GM19467 (cell line): ENCODE results near the gene CEP57L1.
A peak's percentile ranks its signal among the peaks of the same experiment; 100 is the strongest.

Source experiments
- ATAC-seq: cut with Tn5 transposase; IDR thresholded peaks from one replicate; pipeline ENCODE4 v1.9.1; 2021; ENCODE audit warnings: mild to moderate bottlenecking, moderate library complexity; ENCODE audit not compliant: unreplicated experiment

The CEP57L1 gene

DNA sequence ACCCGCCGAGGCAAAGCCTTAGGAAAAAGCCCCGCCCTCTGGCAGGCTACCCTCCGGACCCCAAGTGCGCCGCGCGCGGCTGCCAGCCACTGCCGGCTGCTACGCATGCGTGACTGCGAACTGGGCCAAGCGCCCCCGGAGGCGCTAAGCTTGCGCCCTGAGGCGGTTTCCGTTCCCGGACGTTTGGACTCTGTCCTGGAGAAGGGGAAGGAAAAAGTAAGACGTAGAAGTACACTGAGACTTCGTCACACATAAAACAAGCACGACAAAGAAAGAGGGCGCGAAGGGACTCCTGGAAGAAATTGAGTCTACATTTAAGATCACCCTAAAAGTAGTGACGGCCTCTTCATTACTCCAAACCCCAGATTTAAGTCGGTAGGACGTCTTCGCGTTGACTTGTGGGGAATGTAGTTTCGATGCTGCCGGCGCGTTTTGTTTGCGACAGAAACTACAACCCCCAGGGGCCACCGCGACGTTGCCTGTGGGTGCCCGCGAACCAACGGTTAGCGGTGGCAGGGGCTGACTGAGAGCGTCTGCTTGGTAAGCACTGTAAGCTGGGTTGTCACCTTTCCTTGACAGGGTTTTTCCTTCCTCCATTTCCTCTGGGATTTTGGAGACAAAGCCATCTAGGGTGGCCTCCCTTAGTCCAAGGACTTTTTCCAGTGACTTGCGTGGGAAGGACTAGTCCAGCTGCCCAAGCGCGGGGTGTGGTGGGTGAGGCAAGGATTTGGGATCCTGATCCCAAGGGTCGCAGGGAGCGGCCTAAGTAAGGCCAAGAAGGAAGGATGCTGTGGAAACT, at the start of gene CEP57L1:
CEP57L1 (plus strand) TSS at position 472 of the 799 bp plus-strand sequence. CDS start 49,715 bp downstream, outside the sequence.
- peak; percentile 71 for ATAC-seq

DNA sequence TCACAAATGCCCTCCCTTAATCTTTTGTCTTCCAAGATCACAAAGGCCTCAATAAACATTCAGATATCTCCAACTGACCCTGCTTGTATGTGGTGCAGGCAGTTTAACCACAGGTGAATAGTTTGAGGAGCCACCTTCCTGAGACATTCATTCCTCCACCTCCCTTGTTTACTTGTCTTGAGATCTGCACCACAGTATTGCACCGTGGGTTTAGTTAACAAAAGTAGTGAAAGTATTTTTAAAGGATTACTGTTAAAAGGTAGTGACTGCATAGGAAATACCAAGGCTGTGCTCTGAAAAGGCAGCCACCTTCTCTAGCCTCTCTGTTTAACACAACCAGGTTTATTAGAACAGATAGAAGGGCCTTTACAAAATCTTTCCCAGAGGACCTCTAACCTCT, 47.1 kb upstream of the CEP57L1 start:
- ATAC-seq, result no peak

DNA sequence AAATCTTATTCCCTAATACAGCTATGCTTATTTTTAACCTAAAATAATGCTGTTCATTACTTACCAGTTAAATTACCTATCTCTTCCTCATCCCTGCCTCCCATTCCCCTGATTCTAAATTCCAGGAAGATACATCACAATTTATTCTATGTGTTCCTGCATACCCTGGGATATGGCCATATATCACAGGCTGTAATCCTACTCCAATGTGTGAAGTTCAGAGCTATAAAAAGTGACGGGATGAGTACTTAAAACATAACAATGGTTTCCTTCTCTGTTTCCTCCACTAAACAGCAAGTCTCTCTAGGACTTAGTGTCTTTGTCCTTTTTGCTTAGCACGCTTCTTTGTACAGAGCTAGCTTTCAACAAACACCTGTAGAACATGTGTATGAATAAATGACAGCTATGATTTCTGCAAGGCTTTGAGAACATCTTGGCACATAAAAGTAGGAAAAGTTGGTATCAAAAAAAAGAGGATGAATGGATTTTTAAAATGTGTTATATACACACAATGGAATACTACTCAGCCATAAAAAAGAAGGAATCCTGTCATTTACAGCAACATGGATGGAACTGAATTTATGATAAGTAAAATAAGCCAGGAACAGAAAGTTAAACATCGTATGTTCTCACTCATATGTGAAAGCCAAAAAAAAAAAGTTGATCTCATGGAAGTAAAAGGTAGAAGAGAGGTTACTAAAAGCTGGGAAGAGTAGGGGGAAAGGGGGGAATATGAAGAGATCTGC, 46.5 kb upstream of the CEP57L1 start:
- ATAC-seq, result no peak

DNA sequence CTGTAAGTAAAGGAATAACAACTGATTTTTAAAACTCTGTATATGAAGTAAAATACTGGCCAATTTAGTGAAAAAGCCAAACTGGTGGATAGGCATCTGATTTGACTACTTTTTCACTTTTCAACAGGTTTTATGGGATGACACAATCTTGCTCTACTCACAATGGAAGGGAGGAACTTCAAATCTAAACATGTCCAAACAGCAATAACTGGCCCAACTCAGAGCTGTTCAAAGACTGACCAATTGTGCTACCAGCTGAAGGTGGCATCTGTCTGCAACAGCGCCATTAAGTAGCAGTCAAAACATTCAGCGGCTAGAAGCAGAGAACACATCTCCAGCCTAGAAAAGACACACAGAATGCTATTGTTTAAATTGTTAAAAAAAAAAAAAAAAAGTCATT, 45.3 kb upstream of the CEP57L1 start:
- no peak for ATAC-seq

DNA sequence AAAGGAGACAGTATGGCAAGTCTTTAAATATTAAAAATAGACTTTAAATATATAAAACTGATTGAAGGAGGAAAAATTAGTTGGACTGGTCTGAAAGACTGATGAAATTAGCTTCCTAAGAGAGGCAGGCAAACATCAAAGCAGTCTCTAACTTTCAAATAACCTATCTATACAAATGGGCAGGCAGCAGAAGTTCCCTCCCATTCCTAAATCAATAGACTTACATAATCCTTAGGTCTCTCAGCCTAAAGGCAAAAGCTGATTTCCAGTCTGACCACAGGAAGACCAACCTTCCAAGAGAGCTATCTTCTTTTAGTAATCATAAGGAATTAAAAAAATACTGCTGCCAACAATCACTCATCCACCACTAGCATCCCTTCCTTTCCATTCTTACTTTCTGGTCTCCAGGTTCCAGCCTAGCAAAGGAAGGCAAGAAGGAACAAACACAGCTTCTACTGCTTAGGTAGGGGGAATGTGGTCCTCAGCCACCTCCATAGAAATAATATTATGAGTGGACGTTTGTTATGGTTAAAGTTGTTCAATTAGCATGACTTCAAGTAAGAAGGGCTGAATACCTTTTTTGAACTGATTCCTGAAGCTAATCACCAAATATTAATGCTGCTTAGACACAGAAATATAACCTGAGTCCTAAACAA, 44.7 kb upstream of the CEP57L1 start:
- no peak for ATAC-seq

DNA sequence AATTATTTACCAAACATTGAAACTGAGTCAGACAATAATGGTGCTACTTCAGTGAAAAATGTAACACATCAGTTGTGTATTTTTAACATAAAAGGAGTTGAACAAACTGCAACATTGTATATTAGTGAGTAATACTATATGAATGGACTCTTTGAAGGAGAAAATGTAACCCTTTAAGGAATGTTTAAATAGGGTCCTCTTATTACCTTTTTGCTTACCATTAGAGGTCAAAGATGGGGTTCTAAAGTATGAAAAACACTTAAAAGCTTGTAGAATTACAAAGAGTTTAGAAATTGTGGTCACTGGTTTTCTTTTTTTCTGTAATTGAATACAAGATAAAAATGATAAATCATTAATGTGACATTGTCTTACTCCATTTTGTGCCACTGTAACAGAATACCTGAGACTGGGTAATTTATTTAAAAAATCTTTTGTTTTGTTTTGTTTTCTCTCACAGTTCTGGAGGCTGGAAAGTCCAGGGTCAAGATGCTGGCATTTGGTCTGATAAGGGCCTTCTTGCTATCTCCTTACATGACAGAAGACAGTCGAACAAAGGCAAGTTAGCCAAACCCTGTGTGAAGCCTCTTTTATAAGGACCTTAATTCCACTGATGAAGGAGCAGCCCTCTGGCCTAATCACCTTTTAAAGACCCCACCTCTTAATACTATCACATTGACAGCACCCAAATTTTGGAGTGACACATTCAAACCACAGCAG, 43.8 kb upstream of the CEP57L1 start:
- ATAC-seq, result no peak

DNA sequence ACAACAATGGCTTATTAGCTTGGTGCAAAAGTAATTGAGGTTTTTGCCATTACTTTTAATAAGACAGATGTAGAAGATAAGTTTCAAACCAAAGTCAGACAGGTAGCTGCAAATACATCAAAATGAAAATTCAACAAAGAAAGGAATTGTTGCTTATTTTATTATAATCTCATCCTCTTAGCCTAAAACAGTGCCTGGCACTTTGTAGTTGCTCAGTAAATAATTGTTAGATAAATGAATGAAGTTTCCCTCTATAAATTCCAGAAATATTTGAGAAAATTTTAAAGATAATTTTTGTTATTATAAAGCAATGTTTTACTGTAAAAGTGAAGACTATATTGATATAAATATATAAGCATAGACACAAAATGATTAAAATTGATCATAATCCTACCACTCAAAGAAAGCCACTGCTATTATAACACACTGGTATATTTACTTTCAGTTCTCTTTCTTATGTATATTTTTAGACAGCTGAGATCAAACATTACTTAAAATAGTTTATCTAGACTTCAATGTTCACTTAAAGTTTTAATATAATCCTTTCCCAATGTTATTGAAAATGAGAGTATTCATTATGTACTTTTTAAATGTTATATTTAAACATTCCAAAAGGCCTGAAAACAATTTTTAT, 43.2 kb upstream of the CEP57L1 start:
- no peak for ATAC-seq

DNA sequence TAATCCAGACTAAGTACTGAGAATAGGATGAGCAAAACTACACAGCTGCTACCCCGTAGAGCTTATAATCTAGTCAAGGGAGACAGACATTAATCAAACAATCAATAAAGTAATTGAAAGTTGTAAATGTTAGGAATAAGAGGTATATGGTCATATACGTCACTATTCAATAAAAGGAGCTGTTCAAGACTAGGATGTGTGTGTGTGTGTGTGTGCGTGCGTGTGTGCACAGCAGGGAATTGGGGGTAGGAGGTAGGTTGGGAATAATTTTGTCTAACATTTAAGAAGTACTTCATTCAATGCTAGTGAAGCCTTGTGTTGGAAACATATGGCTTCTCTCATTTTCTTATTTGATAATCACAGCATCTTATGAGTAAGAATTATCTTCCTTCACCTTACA, 42.5 kb upstream of the CEP57L1 start:
- ATAC-seq, result no peak

DNA sequence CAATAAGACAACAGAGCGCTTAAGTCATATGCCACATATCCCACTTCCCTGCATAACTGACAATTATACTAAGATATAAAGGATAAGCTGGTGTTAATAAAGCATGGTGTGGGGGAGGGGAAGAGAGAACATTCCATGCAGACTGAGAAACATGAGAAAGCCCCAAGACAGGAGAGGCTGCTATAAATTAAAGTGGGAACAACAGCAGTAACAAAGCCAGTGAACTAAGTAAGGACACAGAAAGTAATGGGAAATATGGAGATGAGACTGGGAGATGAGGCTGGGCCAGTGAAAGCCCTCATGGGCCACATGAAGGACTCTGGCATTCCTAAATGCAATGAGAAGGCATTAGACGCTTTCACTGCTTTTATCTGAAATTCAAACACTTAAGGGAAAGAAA, 42.0 kb upstream of the CEP57L1 start:
- no peak for ATAC-seq

DNA sequence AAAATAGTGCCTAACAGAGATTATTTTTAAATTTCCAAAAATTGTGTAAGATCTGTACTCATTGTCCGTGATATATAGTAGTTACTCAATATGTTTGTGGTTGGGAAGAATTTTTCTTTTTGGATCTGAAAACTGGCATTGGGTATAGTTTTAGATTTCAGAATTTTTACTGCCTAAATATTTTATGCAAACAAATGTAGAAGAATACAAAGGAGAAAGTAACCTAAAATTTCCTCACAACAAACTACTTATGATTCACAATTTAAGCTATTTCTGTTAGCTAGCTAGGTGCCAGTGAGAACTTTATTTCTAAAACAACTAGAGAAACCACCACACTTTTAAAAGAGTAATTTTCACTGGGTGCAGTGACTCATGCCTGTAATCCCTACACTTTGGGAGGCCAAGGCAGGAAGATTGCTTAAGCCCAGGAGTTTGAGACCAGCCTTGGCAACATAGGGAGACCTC, 39.5 kb upstream of the CEP57L1 start:
- no peak for ATAC-seq

DNA sequence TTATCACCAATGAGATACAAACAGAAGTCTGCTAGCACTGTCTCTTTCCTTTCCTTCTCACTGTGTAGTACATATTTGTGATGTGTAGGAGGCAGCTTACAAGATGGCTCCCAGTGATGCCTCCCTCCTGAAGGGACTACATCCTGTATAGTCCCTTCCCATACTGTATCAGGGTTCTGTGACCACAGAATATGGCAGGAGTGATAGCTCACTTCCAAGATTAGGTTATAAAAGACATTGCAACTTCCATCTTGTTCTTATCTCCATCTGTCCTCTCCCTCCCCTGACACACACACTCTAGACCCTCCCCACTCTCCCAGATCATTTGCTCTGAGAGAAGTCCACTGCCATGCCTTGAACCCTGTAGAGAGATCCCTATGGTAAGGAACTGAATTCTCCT, 38.6 kb upstream of the CEP57L1 start:
- no peak for ATAC-seq

DNA sequence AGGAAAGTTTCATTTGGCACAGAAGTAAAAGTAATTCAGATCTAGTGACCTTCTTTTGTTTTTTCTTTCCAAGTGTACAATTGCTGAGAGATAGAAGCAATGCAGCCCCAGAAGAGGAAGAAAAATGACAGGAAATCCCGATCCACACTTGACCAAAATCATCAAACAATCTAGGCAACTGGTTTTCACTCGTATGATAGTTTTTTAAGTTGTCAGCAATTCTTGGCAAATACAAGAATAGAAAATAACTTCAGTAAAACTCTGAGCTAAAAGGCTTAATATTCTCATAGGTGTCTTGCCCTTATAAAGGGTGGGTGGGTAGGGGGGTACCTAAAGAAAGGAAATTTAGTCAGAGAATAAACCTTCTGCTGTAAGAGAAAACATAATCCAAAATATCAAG, 36.7 kb upstream of the CEP57L1 start:
- ATAC-seq, result no peak

DNA sequence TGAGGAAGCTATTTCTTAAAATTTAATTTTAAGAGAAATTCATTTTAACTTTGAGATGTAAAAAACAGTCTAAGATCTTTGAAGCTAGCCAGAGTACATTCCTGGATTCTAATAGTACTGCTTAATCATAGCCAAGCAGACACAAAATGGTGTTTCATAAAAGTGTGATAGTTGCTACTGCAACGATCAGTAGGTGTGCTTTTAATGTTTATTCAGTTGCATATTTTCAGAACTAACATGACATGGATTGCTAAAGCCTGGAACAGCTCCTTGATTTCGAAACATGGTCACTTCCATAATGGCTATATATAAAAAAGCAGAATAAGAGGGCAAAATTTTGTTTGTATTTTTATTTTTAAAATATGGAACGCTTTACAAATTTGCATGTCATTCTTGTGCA, 36.2 kb upstream of the CEP57L1 start:
- ATAC-seq, result no peak

DNA sequence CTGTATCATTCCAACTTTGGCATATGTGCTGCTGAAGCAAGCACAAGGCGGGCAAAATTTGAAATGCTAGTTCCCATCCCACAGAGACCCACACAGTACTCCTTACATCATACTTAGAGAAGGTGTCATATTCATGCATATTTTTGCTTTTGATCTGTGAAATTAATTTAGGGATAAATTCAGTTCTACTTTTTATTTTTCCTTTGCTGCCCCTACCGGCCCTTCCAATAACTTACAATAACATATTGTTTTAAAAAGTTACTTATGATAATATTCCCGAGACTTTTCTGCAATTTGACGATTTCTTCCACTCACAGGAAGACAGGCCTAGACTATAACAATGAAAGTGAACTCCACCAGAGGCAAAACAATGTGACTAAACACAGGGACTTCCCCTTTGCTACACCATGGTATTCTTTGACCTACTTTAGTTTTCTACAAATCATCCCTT, 35.7 kb upstream of the CEP57L1 start:
- no peak for ATAC-seq

DNA sequence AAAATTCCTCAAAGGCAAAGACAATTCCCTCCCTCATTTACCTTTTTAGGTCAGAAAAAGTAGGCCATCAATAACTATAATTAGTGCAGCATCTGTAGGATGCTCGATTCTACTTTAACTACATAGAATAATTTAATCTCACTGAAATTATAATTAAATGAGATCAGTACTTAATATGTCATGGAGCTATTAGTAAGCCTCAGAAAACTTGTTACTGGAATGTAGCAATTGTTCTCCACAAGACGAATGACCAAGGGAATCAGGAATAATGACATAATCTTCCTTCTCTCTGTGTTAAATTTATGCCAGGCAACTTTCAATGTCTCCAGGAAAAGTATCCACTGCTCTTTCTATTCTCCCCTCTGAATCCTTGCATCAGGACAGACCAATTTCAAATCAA, 34.7 kb upstream of the CEP57L1 start:
- no peak for ATAC-seq

DNA sequence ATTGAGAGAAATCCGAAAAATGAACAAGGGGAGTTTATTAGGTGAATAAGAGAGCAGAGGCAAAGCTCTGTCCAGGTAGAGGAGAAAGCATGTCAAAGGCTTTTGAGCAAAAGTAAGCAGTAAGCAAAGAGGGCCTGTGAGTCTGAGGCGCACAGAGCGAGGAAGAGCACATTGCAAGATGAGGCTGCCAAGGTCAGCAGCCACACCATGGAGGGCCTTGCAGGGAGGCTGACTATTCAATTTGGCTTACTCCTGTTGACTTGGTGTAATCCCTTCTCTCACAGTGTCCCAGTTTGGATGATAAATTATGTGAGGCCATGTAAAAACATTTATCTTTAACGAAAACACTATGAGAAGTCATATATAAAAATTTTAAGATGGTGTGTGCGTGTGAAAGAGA, 33.1 kb upstream of the CEP57L1 start:
- no peak for ATAC-seq

DNA sequence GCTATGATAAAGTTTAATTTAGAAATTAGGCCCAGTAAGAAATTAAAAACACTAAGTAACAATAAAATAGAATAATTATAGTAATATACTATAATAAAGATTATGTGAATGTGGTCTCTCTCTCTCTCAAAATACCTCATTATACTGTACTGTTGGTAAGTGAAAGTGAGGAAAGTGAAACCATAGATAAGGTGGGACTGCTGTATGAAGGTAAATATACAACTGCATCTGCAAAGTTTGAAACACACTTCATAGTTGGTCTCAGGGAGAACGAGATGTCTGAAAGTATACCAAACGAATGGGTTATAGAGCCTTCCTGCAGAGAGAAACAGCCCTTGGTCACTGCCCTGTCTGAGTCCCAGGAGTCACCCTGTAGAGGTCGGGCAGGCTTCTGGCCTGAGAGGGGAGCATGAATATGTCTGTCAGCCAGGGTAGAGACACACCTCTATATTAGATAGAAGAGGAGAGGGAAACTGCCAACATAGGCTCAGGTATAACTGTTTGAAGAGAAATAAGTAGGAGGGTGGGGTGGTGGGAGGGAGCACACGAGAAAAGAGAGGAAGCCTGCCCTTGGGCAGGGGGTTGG, 32.4 kb upstream of the CEP57L1 start:
- no peak for ATAC-seq

DNA sequence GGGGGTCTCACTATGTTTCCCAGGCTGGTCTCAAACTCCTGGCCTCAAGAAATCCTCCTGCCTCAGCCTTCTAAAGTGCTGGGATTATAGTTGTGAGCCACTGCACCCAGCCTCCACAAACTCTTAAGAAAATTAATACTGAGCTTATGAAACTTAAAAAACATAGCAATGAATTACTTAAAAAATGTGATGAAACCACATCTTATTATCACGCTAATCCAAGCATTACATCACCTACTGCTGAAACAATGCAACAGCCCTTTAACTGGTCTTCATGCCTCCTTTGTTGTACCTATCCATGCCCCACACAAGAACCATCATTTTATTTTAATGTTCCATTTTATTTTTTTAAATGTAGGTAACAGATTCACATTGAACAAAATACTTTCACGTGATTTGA, 25.6 kb upstream of the CEP57L1 start:
- no peak for ATAC-seq

DNA sequence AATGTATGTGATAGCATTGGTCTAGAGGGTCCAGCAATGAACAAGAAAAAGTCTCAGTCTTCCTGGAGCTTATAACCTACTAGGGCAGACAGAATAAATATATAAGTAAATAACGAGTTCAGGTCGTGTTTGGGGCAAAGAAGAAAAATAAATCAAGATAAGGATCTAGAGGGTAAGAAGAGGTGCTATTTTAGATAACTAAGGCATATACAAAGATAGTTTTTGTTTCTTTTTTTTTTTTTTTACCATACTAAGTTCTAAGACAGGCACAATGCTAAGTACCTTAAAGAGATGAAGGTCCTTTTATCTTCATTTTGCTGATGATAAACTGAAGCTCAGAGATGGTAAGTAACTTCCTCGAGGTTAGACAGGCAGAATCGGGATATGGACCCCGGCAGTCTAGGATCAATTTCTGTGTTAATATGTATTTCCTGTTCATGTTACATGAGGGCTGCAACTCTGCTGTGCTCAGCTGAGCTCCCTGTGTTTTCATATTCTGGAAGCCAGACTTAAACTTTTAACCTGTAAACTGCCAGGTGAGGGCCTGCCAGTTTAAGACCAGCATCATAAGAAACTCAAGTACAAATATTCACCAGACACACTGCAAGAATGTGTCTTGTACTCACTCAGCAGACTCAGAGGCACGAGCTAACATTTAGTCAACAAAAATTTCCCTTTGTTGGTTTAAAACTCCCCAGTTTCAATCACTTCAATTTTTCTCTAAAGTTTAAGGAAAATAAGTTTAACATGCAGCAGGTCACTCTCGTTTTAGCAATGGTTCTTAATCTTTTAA, 24.0 kb upstream of the CEP57L1 start:
- no peak for ATAC-seq
